GM19372 (cell line): ENCODE results near the gene HIC2.
"Not testable (repeated sequence)": the region's sequence is repeated elsewhere in the genome, so short reads cannot be mapped to it uniquely, and the experiment has no call there.

Experiments
- ATAC-seq: cut with Tn5 transposase; IDR thresholded peaks from one replicate; pipeline ENCODE4 v1.9.1; 2021; ENCODE audit warnings: mild to moderate bottlenecking, low read depth, moderate library complexity; ENCODE audit not compliant: unreplicated experiment

The HIC2 gene

DNA sequence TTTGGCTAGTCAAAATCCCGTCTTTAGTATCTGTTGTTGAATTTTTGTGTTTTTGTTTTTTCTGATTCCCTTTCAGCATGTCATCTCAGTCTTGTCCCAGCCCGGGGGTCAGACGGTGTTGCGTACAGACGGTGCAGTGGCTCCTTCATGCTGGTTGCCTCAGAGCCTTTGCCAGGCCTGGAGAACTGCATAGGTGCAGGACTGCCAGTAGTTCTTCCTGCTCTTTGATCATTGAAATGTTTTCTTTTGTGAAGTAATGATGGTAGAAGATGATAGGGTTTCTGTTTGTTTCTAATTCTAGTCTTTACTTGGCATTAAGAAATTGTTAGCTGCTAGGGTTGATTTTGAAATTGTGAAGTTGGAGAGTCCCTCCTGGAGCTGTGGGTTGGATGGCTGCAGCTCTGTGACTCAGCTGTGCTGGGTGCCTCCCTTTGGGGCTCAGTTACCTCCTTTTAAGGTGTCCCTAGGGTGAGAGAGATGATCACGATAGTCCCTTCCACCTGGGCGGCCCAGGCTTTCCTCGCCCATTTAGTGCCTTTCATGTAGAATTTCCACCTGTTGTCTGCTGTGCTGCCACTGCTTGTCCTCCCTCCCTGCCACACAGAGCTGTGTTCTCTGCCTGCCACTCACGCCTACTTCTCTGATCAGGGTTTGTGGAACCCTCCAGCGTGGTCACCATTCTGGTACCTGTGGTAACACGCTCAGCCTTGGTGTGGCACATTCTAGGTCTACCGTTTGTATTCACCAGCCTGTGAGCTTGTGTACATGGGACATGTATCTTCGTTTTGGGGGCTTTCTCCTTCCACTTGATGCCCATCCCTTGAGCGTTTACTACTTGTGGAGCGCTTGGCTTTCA, 17.4 kb downstream of the HIC2 start:
- ATAC-seq: not testable (repeated sequence)

DNA sequence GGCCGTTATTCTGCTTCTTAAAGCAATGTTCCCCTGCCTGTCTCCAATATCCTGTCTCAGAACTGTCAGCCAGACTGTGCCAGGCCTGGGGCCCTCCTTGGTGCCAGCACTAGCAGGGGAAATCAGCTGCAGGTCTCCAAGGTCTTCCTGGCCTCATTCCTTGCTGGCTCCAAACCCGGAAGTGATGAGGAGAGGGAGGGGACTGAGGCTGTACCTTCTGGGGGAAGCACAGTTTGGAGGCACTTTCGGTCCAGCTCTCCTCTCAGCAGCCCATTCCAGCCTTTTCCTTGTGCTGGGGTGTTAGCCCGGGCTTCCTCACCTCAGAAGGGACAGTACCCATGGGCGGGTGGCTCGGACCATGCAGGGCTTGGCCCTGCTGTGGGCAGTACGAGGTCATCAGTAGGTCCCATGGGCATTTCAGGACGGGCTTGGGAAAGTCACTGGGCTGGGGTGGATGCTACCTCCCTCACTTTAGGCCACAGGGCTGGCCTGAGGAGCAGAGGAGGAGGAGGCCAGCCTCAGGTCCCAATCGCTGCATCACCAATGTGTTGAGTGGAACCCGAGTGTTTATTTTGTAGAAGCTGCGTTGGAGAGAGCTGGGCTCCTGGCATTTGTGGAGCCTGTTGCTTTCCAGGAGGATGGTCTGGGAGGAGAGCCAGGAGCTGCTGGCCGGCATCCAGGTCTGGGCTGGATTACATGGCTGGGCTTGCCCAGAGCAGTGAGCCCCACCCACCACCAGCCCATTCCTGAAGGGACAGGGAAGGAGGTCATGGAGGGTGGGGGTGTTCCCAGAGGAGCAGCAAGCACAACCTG, 19.0 kb downstream of the HIC2 start:
- not testable (repeated sequence) for ATAC-seq

DNA sequence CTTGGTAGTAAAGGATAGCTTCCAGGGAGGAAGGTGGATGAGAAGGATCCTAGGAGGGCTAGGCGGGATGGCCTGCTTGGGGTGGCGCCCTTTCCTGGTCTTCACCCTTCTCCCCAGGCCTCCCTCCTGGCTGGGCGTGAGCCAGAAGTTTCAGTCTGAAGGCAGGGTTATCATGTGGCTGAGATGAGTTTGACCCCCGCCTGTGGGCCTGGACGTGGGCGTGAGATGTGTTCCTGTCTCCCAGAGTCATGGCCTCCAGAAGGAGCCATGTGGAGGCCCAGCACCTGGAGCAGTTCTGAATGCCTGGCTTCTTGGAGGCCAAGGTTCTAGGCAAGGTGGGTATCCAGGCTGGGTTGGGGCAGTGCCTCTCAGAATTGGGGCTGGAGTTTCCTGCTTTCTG, 20.8 kb downstream of the HIC2 start:
- not testable (repeated sequence) for ATAC-seq

DNA sequence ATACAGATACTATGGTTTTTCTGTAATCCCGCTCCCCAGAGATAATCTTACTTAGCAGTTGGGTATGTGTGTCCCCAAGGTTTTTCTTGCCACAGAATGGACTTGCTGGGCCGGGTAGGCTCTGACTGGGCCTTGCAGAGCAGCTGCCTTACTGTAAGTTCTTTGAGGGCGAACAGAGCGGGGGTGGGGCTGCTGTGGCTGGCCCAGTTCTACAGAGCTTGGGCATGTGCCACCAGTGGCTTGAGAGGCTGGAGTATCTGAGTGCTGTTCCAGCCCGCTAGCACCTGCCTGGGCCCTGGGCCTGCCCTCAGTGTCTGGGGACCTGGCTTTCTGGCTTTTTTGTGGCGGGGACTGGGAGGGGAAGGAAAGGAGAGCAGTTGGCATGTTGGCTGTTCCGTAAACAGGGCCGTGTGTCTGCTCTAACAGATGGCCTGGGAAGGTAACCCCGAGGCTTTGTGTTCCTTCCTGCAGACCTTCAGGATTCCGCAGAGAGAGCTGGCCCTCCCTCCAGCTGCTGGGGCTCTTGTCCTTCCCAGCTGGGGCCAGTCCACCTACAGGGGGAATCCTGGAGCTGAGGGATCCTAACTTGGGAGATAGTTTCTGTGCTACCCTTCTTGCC, 23.0 kb downstream of the HIC2 start:
- ATAC-seq: not testable (repeated sequence)

DNA sequence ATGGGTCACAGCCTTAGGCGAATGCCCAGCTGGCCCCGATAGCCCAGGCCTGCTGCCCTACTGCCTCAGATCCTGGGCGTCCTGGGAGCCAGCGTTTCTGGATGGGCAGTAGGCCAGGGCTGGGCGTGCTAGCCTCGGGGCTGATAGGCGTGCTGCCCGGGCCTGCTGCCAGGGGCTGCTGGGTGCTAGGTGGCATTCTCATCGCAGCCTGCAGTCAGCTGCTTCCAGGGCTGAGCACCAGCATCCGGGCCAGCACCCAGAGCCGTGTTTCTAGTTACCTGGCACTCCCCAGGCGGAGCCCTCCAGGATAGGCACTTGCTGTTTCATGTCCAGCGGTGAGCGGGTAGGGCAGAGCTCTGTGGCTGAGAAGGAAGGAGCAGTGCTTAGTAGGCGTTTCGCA, 23.5 kb downstream of the HIC2 start:
- ATAC-seq: not testable (repeated sequence)

DNA sequence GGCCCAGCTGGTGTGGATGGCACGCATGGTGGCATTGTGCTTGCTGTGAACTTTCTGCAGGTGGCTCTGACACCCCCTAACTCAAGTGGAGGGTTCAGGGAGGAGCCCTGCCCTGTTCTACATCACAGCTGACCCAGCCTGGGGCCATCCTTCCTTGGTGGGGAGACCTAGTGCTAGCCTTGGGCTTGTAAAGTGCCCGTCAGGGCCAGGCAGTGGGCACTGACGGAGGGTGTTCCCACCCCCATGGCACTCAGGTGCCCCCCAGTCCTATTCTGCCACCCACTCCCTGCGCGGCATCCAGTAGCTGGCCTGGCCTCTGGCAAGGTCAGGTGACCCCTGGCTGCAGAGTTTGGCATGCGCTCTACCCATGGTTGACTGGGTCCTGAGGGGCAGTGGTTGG, 24.0 kb downstream of the HIC2 start:
- ATAC-seq: not testable (repeated sequence)

DNA sequence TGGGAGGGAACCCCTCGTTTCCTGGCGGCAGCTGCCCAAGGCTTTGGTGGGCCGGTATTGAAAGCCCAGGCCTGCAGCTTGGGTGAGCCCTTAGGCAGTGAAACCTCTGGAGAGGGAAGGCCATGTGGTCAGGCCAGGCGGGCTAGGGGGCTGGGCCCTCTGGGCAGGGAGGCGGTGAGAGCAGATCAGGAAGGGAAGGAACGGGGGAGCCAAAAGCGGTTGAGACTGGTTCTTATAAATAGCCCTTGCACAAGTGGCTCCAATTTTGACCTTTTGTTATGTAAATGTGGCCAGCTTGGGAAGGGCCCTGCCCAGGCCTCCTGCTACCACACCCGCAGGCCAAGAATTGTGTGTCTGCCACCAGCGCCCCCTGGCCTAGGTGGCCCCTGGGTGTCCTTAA, 25.0 kb downstream of the HIC2 start:
- not testable (repeated sequence) for ATAC-seq

DNA sequence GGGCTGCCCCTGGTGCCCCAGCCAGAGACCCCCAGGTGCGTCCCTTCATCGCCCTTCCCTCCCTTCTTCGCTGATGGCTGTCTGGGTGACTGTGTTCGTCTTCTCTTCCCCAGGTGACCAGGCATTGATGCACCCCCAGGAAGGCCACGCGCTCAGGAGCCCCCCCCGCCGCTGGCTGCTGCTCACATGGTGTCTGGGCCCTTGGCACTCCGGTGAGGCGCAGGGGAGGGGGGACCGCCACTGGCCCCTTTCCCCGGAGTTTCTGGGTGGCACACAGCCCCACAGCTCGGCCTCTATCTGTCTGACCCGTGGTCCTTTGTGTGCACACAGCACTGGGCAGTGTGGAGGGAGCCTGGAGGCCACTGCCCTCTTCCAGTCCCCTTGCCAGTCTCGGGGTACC, 25.5 kb downstream of the HIC2 start:
- not testable (repeated sequence) for ATAC-seq

DNA sequence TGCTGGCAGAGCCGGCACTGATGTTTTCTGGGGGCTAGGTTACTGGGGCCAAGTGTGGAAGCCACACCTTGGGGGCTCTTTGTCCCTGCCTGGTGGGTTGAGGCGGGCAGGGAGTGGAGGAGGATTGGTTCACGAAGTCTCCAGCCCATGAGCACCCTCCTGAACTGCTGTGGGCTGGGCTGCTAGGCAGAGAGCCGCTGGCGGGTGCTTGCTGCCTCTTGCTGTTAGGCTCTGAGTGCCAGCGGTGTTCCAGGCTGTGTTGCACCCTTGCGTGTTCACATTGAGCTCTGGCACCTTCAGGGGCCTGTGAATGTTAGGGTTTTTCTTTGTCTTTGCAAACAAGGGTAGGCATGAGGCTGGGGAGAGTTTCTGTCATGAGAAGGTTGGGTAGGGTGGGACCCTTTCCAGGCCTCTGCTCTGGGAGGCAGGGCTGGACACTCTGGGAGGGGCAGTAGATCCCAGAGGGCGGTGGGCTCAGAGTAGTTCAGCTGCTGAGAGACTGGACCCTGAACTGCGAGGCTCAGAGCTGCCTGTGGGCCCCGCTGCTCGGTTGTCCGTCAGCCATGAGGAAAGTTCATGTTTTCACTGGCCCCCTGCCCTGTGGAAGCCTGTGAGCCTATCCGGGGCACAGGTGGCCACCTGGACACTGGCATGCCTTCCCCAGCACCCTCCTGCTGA, 26.0 kb downstream of the HIC2 start:
- ATAC-seq: no peak

DNA sequence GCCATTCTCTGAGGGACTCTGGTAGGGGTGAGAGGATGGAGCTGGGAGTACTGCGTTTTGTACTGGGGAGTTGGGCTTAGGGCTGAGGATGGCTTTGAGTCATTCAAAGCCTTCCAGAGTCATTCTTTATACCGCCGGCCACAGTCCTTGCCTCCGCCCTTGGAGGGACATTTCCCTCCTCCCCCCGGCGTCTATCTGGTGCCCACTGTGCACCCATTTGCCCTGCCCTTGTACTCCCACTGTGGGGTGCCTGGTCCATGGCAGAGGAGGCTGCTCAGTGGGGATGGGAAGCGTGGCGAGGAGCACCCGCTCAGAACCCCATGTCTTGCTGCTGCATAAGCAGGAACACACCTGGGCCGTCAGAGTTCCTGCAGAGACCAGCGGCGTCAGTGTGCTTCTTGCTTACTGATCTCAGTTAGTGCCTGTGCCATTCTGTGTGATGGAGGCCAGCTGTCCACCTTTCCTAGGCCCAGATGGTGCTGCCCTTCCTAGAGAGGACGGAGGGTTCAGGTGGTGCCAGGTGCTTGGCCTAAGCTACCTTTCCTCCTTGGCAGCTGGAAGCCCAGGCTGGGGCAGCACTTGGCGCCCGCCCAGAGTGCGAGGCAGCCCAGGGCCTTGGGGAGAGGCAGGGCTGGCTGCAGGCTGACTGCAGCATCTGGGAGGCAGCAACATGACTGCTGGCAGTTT, 26.7 kb downstream of the HIC2 start:
- ATAC-seq: no peak

DNA sequence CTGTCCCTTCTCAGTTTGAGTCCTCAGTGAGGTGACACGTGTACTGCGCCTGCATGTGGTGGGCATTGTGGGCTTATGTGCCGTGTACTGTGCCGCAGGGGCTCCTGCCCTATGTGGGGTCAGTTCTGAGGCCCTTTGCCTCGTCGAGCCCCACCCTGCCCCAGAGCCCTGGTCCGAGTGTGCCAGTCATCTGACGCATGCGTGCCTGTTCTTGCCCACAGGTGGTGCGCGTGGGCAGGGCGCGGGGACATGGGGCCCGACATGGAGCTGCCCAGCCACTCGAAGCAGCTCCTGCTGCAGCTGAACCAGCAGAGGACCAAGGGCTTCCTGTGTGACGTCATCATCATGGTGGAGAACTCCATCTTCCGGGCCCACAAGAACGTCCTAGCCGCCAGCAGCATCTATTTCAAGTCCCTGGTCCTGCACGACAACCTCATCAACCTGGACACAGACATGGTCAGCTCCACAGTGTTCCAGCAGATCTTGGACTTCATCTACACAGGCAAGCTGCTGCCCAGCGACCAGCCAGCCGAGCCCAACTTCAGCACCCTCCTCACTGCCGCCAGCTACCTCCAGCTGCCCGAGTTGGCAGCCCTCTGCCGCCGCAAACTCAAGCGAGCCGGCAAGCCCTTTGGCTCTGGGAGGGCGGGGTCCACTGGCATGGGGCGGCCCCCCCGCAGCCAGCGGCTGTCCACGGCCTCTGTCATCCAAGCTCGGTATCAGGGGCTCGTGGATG, 27.7 kb downstream of the HIC2 start:
- ATAC-seq: no peak

DNA sequence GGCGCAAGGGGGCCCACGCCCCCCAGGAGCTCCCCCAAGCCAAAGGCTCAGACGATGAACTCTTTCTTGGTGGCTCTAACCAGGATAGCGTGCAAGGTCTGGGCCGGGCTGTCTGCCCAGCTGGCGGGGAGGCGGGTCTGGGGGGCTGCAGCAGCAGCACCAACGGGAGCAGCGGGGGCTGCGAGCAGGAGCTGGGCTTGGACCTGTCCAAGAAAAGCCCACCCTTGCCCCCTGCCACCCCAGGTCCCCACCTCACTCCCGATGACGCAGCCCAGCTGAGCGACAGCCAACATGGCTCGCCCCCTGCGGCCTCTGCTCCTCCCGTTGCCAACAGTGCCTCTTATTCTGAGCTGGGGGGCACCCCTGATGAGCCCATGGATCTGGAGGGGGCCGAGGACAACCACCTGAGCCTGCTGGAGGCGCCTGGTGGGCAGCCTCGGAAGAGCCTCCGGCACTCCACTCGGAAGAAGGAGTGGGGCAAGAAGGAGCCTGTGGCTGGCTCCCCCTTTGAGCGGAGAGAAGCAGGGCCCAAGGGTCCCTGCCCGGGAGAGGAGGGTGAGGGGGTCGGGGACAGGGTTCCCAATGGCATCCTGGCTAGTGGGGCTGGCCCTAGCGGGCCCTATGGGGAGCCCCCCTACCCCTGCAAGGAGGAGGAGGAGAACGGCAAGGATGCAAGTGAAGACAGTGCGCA, 28.4 kb downstream of the HIC2 start:
- ATAC-seq: no peak

DNA sequence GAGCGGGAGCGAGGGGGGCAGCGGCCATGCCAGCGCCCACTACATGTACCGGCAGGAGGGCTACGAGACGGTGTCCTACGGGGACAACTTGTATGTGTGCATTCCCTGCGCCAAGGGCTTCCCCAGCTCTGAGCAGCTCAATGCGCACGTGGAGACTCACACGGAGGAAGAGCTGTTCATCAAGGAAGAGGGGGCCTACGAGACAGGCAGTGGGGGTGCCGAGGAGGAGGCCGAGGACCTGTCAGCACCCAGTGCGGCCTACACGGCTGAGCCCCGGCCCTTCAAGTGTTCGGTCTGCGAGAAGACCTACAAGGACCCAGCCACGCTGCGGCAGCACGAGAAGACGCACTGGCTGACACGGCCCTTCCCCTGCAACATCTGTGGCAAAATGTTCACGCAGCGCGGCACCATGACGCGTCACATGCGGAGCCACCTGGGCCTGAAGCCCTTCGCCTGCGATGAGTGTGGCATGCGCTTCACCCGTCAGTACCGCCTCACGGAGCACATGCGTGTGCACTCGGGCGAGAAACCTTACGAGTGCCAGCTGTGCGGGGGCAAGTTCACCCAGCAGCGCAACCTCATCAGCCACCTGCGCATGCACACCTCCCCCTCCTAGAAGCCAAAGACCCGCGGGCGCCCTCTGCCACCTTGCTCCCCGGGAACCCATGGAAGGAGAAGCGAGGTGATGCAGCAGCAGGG, 29.1 kb downstream of the HIC2 start:
- no peak for ATAC-seq

DNA sequence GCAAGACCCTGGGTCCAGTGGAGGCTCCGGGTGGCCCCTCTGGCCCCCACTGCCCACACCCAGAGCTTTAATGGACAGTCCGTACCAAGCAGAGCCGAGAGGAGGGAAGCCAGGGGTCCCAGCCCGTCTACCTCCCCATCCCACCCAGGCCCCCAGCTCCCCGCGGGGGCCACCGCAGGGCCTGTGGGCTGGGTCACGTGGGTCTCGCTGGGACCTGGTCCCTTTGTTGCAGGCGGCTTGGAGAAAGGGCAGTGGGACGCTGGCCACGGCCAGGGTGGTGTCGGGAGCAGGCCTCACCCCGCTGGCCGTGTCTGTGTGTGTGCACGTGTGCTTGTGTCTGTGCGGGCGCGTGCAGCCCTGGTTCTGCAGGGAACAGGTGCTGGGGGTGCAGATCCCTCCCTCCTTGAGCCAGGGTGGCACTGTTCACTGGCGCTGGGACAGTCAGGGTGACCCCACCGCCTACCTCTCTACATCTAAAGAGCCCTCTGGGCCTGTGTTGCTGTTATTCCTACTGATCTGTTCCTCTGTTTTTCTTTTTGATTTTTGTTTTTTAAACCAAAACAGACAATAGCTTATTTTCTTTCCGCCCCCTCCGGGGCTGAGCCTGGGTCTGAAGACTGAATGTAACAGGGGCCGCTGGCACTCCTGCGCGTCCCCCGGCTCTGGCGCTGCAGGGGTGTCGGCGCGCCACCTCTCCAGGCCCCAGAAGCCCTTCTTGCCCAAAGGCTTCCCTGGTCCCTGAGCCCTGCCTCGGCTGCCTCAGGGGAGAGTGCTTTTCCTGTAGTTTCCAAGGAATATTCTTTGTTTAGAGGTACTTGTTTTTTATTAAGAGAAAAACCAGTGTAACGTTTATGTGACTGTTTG, 29.9 kb downstream of the HIC2 start:
- no peak for ATAC-seq

DNA sequence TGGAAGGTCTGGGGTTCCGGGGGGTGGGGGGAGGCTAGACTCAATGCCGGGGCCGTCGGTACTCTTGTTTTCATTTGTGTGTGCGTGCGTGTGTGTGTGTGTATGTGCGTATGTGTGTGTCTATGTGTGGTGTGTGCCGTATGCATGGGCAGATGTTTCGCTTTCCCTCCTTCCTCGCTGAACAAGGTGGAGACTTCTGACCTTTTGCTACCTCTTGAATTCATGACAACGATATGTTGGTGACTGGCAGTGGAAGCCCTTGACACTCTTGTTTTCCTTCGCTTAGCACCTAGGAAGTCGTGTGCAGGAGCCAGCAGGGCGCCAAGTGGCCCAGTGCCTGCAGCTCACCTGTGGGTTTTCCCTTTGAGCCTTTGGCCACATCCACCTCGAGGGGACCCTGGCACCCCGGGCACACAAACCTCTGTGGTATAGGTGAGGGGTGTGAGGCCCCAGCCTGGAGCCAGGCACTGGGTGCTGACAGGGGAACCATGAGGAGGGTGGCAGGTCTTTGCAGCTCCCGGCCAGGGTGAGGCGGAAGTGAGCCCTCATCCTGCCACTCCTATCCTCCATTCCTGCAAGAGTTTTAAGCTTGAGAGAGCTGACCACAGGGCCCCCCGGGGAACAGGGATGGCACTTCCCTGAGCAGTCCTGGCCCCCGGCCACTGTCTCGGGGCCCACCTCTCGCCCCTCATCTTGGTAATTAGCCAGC, 30.7 kb downstream of the HIC2 start:
- no peak for ATAC-seq

DNA sequence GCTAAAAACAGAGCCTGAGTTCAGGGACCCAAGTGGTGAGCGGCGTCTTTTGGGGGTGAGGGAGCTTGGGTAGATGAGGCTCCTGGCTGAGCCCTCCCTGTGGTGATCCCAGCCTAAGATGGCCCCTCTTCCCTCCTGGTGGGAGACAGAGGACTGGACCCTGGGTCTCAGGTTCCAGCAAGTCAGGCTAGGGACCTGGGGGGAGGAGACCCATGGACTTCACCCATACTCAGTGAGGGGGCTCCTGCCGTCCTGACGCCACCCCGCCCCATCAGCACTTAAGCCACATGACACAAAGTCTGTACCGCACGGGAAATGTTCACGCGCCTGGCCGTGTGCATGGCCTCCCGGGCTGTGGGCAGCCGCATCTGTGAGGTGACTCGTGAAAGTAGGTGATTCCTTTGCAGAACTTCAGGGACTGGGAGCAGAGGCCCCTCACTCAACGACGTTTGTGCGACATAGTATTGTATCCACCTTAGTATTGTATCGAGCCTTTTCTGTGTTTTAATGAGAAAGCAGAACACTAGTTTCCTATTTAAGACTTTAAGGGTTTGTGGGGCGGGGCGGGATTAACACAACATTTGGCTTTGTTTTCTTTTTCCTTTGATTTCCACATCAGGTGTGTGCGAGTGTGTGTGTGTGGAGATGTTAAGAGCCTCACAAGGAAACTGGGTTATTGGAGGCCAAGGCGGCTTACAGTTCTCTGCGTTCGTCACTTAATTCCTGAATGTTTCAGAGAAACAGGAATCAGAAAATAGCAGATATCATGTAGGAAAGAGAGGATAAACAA, 31.7 kb downstream of the HIC2 start:
- no peak for ATAC-seq
